HG03196 (cell line): ENCODE measurements around the gene OR8J3.
"Not testable (repeated sequence)": the region's sequence is repeated elsewhere in the genome, so short reads cannot be mapped to it uniquely, and the experiment has no call there.

Experiments
- ATAC-seq: cut with Tn5 transposase; IDR thresholded peaks from one replicate; pipeline ENCODE4 v1.9.1; 2021; ENCODE audit not compliant: unreplicated experiment

OR8J3 gene, protein sequence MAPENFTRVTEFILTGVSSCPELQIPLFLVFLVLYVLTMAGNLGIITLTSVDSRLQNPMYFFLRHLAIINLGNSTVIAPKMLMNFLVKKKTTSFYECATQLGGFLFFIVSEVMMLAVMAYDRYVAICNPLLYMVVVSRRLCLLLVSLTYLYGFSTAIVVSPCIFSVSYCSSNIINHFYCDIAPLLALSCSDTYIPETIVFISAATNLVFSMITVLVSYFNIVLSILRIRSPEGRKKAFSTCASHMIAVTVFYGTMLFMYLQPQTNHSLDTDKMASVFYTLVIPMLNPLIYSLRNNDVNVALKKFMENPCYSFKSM

GRCh38 chr11:56140151-56140661, at the start of gene OR8J3:
Gene OR8J3 (minus strand): TSS chr11:56140201. CDS start chr11:56137718, 2,483 bp downstream.
- no peak for ATAC-seq

- no peak for ATAC-seq
Measured at GRCh38 chr11:56188602-56189001, 48.6 kb upstream of the OR8J3 start.

GRCh38 chr11:56183459-56183858, 43.5 kb upstream of the OR8J3 start:
- ATAC-seq, result no peak

- no peak for ATAC-seq
Measured at GRCh38 chr11:56176318-56176717, 36.3 kb upstream of the OR8J3 start, which contains the start of gene OR5J2. Gene OR5J2 (plus strand): TSS chr11:56176618. CDS start chr11:56176618, 0 bp downstream.

DNA sequence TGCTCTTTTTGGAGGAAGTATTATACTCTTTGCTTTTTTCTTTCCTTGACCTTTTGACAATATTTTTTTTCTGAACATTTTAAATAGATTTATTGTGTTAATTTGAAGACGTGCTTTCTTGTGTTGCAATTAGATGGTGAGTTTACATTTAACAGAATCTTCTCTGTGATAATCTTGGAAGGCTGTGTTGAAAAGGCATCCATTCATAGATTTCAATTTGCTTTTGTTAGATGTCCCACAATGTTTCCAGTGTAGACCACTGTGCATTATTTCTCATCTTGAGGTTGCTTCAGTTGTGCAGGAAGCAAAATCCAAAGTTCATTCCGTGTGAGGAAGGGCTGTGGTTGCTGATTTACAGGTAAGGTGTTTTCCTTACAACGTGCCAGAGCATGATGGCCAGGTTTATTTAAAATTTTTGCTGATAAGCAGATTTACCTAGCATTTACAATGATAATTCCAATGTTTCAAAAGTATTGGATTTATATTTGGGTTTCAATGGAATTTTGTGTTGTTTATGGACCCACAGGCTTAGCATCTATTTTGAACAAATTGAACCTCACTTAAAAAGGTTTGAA, 32.3 kb upstream of the OR8J3 start:
- no peak for ATAC-seq

- no peak for ATAC-seq
Measured at GRCh38 chr11:56163804-56164203, 23.8 kb upstream of the OR8J3 start.

- ATAC-seq, result no peak
Measured at GRCh38 chr11:56160217-56160616, 20.2 kb upstream of the OR8J3 start, which contains the start of gene OR8K5. Gene OR8K5 (minus strand): TSS chr11:56160317. CDS start chr11:56160317, 0 bp downstream.

DNA sequence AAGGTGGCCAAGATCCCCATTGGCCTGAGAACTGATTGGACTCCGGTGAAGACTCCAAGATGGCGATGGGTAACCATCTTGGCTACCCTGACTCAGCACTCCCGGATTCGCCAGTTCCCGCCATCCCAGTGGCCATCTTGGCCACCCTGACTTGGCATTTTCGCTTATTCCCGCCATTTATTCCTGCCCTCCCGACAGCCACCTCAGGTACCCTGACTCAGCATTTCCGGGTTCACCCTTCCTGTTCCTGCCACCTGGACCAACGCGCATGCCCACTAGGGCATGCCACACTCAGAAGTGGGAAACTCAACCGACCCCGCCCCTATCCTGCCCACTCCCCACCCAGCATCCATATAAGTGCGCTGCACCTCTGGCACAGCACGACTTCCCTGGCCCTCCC, 12.3 kb upstream of the OR8J3 start:
- ATAC-seq, result no peak

DNA sequence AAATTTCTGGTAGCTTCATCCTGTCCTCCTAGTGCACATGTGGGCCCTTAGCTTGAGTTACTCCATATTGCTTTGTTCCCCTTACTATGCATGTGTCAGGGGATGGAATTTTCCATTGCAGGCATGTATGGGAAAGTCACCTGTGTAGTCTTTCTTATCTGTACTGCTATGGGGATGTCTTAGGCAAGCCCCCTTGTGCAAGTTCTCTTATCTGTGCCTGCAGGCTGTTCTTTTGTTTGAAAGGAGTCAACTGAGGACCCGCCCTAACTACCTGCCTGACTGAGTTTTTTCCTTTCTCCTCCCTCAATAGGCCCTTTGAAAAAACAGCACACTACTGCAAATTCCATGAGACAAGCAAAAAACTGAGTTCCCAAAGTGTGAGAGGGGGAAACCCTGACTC, 11.4 kb upstream of the OR8J3 start:
- ATAC-seq, result no peak

- not testable (repeated sequence) for ATAC-seq
Measured at GRCh38 chr11:56143681-56144080, 3.7 kb upstream of the OR8J3 start.

DNA sequence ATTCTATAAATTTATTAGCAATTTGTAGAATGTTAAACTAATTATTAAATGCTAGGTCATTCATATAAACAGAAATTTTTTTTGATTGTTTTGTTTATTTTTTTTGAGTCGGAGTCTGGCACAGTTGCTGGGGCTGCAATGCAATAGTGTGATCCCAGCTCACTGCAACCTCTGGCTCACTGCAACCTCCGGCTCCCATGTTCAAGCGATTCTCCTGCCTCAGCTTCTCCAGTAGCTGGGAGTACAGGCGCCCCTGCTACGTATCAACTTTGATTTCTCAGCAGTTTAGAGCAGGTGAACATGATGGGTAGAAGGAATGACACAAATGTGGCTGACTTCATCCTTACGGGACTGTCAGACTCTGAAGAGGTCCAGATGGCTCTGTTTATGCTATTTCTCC, 17.9 kb downstream of the OR8J3 start, which contains the start of gene OR8H3:
OR8H3 (plus strand) TSS at position 301 of the 400 bp plus-strand sequence; CDS start at position 301, 0 bp downstream.
- no peak for ATAC-seq

DNA sequence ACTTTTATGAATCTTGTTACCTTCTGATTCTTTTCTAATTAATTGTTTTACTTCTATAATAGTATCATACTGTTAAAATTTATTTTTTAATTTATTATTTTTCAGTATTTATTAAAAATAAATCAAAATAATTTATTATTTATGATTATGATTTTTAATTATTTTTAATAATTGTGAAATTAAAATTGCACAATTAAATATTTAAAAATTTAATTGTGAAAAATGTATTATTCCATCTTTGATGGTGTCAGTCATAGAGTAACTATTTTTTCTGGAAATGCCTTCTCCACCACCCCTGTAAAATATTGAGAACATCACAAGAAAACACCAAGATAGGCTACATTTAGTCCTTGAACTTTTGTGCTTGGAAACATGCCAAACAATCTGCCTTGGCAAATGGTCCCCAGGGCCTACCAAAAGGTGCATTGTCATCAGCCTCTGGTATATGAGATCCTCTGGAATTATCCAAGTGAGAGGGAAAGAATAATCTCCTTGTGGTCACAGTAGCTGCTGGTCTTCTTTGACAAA, 36.7 kb downstream of the OR8J3 start, which contains the start of gene OR8H2:
OR8H2 (plus strand) TSS at position 478 of the 528 bp plus-strand sequence. CDS start 1,356 bp downstream, outside the sequence.
- no peak for ATAC-seq

DNA sequence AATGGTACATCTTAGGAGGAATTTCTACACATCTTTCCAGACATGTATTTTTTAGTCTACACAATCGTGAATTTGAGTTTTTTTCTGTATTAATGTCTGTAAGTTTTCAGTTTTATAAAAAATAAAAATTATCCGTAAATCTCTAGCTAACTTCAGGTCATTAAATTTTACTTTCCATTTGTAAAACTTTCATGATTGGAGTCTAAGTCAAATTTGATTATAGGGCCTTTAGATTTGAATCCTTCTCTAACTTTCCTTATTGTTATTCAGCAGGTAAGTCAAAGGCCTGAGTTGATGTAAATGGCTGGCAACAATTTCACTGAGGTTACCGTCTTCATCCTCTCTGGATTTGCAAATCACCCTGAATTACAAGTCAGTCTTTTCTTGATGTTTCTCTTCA, 47.0 kb downstream of the OR8J3 start, which contains the start of gene OR8I2:
OR8I2 (plus strand) TSS at position 301 of the 400 bp plus-strand sequence; CDS start at position 301, 0 bp downstream.
- no peak for ATAC-seq

DNA sequence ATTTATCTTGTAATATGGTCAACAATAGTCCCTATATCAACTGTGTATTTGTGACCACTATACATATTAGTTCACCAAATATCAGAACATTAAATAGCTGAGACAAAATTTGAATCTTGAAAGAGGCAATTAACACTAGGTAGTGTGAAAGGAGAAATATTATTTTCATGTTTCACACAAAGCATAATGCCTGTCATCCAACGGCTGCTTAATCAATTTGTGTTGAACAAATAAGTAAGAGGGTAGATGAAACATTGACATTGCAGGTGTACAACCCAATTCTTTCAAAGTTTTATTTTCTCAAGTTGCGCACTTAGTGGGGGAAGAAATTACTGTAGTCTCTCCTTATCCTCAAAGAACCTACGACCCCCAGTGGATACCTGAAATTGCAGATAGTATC, 50.3 kb downstream of the OR8J3 start:
- no peak for ATAC-seq
